ENCODE data around the gene NKX2-3.

Gene NKX2-3

DNA sequence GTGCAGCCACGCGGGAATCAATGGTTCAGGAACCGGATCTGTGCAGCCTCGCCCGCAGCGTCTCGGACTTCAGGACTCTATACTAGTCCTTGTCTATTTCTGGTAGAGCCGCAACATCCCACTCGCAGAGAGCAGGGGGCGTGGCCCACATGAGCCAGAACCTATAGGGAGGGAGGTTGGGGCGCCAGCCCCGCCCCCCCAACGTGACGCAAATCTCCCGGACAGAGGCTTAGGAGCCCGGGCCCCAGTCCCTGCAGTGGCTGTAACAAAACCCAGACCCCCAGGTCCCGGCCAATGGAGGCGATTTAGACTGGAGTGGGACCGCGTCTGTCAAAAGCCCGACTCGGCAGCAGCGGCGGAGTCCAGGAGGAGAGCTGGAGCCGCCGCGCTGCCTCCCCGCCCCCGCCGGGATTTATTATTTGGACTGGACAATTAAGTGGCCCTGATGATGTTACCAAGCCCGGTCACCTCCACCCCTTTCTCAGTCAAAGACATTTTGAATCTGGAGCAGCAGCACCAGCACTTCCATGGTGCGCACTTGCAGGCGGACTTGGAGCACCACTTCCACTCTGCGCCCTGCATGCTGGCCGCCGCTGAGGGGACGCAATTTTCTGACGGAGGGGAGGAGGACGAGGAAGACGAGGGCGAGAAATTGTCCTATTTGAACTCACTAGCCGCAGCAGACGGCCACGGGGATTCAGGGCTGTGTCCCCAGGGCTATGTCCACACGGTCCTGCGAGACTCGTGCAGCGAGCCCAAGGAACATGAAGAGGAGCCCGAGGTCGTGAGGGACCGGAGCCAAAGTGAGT, at the start of gene NKX2-3:
TSS of gene NKX2-3 (plus strand) at position 256 of the 809 bp plus-strand sequence. CDS start at position 446, 190 bp downstream.
- DNase-seq (ENCODE audit: low spot score) = no peak

DNA sequence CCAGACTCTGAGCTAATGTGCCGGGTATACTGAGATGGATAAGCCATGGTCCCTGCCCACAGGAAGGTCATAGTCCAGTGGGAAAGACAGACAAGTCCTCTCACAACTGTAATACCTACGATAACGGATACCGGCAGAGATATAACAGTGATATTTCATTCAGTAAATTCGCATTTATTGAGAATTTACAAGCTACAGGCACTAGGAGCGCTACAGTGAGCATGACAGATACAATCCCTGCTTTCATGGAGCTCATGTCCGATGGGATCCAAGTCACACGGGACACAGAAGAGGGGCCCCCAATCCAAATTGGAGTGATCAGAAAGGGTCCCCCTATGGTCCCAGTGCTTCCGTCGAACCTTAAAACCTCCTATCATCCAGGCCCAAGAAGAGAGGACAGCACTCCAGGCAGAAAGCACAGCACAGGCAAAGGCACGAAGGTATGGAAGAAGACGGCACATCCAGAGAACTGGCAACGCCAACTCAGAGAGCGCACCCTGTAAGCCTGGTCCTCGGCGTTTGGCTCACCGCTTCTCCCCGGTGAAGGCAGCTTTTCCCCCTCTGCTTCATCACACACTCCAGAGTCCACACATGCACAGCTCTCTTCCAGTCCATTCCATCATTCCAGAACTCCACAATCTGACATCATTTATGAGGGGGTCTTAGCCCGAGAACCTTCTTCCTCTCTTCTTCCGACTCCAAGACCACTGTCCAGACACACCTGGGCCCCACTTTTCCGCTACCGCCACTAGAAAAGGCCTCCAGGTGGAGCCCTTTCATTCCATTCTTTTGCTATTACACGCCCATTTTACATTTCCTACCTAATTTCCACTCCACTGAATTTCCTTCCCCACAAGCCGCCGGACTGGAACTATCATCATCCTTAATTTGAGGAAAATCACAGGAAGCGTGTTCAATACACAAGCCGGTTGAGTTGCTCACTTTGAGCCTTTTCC, 47.8 kb upstream of the NKX2-3 start:
- no peak for DNase-seq (ENCODE audit: low spot score)

DNA sequence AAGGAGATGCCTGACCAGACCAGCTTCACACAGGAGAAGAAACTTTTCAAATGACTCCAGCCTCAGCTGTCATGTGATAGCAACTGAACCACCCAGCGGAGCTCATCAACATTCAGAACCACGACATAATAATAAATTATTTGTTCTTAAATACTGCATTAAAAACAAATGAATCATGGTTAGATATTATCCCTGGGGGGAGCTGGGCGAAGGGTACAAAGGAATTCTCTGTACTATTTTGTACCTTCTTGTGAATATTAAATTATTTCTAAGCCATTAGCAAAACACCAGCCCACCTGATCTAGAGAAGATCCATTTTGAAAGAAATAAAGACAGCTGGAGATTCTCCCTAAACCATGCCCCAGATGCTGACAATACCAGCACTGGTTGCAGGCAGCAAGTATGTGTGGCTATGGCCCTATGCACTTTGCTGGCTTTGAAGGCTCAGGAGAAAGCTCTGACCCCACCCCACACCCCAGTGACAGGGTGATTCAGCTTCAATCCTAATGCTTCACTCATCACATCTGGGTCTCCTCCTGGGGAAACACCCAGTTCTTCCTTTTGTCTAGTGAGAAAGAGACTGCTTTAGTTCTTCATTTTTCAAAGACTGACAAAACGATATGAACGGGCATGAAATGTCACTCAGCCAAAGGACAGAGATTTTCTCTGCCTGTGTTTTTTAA, 45.5 kb upstream of the NKX2-3 start:
- DNase-seq (ENCODE audit: low spot score) = no peak

DNA sequence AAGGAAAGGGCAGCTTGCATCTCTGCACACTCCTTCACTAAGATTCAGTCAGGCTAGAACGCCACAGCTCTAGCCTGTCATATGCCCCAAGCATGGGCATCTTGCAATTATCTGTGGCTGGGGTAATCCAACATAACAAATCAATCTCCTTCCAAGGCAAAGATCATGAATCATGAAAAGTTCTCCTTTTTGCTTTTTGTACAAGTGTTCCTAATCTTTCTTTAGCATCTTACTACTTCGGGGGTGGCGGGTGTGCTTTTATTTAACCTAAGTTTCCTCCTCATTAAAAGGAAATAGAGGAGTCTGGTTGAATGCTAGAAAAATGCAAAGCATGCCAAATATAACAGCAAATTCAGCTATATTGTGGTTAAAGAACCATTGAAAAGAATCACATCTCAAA, 43.5 kb upstream of the NKX2-3 start:
- DNase-seq (ENCODE audit: low spot score) = no peak

DNA sequence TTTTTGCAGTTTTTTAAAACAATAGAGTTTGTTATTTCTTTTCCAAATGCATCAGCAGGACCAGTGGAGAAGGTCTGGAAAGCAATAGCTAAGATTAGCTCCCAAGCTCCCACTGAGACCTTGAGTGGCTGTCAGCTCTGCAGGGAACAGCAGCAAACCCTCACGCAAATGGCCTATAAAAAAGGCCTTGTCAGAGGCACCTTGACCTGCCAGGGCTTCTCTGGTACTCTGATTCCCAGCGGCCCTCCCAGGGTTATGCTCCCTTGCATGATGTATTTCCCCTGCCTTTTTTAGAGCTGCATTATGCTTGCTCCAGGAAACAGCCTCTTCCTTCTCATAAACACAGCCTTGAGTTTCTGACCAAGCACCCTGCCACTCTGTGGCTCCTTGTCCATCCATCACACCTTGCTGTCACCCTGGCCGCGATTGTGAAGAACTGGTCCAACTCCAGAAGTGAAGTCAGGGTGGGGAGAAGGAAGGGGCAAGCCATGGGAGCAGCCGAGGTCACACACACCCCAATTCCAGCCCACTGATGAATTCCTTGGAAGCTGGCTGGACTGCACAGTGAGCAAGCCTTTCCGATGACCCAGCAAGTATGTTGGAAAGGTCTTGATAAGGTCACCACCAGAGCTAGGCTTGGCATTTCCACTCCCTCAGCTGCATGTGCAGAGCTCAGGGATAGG, 35.3 kb upstream of the NKX2-3 start:
- no peak for DNase-seq (ENCODE audit: low spot score)

DNA sequence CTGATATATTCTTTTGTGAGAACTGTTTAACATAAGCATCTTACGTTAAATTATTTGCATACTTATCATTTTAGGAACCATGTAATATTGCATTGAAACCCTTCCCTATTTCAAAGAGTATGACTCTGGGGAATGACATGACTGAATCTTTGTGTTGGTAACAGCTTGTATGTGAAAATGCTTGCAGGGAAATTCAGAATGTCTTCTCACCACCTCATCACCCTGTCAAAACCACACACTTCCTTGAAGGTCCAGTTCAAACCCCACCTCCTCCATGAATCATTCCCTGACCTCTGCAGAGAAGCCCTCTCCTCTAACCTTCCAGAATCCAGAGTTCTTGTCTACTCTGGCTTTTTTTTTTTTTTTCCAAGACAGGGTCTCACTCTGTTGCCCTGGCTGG, 26.3 kb upstream of the NKX2-3 start:
- no peak for DNase-seq (ENCODE audit: low spot score)

DNA sequence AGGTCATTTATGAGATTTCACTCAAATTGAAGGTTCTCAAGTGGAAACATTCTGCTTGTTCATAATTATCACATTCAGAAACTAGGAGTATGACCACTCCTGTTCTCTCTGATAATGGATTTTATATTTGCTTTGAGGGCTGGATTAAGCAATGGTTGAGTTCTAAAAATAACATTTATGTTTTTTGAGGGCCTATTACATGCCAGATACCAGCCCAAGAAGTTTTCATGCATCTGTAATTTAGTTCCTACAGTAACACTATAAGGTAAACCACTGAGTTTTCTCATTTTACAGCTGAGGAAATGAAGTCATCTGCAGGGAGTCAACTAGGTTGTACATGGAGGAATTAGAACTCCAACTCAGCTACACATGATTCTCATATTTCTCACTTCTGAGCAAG, 25.5 kb upstream of the NKX2-3 start:
- no peak for DNase-seq (ENCODE audit: low spot score)

DNA sequence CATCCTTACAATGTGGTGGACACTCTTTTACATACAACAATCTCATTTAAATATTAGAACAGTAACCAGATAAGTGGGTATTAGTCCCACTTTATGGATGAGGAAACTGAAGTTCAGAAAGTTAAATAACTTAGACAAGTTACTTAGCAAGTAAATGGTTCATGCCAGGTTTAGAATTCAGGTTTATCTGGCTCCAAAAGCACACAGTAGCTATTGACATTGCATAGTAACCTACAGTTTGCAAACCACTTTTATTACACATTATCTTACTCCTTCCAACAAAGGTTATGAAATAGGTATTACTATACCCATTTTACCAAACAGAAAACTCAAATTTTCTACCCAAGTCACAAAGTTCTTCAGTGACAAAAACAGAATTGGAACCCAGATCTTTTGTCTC, 19.7 kb upstream of the NKX2-3 start:
- no peak for DNase-seq (ENCODE audit: low spot score)

DNA sequence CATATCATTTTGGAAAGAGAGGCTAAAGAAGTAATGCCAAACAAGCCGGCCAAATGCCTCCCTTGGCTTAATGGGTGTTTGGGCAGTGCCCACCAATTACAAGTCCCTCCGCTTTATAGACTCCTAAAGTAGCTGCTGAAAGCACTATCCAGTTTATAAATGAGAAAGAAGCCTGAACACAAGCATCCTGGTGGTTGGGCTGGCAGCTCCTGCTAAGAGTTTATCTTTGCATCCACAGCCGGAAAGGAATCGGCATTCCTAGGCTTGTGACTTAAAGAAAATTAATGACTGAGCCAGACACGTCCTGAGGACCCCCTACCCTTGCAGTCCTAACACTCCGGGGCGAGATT, 13.1 kb upstream of the NKX2-3 start:
- no peak for DNase-seq (ENCODE audit: low spot score)

DNA sequence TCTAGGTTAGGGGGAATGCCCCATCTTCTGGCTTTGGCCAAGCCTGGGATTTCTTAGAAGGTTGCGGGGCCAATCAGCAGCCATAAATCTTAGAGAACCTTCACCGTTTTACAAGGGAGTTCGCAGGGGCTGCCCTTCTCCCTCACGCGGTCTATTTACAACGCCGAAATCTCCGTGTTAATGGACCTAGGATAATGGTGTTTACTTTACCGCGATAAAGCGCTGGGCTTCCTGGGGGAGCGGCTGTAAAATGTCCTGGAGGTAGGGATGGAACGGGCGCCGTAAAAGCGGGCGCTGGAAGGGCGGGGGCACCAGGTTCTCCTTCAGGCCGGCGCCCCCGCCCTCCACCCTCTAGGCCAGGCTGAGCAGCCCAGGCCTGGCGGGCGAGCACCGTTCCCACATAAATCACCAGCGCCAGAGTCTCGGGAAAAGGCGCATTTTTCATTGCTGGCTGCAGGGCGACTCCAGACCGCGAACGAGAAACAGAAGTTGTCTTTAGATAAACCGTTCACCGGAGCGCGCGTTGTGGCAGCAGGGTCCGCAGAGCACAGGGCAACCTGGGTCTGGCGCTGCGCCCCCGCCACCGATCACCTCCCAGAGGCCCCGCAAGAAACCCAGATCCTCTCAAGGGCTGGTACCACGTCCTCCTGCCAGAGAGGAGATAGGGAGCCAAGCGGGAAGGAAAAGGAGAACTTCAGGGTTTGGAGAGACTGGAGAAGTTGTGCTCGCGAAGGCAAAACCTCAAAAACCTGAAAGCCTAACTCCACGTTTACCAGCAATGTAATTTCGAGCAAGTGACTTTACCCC, 12.5 kb upstream of the NKX2-3 start:
- DNase-seq (ENCODE audit: low spot score) = no peak

DNA sequence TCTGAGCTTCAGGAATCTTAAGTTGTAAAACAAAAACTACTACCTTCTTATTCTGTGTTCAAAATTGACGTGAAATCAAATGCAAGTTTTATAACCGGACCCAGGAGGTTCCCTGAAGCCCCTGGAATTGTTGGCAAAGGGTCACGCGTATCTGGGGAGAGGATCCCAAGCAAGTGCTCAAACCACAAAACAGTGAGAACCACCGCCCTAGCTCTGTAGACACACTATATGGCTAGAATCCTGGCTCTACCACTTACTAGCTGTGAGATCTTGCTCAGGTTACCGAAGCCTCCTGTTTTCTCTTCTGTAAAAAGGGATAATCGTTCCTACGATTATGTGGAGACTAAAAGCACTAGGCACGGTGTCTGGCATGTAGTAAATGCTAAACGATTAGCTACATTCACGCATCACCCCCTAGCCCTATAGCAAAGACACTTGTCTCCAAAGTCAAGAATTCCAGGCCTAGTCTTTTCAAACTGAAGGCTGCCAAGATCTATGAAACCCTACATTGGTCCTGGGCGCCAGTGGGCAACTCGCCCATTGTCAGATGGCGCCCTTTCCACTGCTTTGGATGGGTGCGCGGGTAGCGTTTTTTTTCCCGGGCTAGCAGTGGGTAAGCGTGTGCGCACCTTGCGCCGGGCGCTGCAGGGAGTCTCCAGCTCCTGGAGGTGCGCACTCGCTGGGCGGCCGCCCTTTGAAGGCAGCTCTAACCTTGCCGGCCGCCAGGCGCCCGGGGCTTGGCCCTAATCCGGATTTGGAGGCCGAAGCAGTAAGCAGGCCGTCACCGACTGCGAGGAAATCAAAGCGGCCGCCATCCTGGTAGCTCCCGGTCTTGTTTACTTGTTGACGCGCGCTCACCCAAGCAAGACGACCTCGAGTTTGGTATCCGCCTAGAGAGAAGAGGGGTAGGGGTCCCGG, 11.6 kb upstream of the NKX2-3 start:
- DNase-seq (ENCODE audit: low spot score) = no peak

DNA sequence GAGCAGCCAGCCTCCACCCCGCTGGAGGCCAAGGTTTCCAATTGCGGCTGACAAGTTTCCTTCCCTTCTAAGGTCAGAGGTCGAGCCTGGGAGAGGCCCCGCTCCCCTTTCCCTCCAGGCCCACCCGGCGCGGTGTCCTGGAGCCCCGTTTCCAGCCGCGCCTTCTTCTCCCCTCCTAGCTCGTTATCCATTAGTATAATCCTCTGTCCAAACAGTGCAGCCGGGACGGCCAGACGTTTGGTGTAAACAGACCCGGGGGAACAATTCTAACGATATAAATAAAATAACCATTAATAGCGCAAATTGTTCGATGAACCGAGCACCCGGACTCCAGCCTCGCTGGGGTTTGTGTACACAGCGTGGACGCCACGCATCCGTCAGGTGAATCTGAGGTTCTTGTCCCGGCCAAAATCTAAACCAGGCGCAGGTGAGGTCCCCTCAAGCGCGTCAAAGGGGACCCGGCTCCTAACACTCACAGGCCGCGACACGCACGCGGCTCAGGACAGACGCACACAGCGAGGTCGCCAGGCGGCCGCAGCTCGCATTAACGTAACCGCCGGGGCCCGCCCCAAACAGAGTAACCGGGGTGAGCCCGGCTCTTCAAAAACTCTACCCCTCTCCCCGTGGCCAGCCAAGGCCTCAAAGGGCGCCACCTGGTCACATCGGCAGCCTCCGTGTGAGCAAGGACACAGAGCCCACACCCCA, 10.8 kb upstream of the NKX2-3 start:
- DNase-seq (ENCODE audit: low spot score) = no peak

DNA sequence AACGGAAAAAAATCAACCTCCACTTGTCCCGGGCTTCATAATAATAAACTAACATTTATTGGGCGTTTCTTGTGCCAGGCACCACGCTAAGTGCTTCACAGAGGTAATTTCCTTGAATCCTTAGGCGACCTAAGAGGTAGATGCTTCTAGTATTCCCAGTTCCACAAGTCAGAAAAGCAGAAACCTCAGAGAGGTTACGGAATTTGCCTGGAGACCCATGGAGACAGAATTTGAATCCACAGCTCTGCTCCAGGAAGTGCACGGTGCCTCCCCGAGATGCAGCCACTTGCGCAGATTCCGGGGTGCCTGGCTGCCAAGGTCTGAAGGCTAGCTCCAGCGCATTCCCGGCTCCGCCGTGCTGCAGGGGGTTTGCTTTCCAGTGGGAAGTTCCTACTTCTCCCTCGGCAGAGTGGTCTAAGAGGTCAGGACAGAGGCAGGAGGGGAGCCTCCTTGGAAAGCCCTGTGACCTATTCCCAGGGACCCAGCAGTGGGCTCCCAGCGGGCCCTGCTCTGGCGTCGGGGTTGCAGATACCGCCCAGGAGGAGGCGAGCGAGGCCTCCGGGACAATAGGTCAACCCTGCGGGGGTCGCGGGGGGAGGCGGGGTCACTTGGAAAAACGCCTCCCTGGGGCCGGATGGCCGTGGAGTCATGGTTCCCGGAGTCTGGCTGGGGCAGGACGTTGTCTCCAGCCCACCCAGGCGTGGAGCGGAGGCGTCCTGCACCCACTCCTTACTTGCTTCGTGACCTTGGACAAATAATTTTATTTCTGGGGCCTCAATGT, 10.1 kb upstream of the NKX2-3 start:
- DNase-seq (ENCODE audit: low spot score) = no peak

DNA sequence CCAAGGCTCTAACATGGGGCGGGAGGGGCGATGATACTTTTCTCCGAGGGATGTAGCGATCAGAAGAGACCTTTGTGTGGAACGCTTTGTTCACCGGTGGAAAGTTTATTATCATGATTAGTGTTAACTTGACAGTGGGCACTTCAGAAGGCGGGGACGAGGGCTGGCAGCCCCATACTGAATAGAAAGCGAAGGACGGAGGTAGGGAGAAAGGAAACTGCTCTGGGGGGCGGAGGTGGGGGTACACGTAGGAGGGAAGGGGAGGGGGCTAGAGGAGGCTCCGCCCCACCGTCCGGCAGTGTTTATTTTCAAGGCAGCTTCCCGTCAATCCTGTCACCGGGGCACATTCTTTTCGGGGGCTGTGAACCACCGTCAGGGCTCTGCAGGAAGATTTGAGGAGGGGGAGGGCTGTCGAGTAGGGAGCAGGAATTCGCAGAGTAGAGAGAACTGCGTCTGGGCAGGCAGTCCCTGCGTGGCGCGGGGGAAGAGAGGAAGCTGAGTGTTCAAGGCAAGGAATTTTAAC, 9.4 kb upstream of the NKX2-3 start:
- no peak for DNase-seq (ENCODE audit: low spot score)

DNA sequence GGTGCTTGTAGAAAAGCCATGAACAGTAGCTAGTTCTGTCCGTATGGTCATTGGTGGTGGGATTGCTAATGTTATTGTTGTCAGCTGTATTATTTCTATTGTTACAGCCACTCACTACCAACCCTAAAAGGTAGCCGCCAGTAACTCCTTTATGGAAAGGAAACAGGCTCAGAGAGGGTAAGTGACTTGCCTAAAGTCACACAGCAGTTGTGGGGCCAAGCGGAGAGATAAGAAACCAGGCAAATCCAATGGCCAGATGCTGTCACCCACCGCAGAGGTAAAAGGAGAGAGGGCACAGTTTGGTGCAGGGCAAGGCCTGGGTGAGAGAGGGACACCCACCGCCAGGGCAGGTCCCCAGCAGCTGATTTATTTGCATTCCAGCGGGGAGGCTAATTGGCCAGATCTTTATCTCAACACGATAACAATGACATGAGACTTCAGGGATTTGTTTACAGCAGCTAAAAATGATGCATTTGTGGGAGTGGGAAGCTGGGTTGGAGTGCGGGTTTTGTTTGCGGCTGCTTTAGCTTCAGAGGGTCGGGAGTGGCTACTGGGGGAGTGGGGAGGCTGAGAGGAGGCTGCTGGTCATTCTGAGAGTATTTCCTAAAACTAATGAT, 8.6 kb upstream of the NKX2-3 start:
- DNase-seq (ENCODE audit: low spot score) = no peak

DNA sequence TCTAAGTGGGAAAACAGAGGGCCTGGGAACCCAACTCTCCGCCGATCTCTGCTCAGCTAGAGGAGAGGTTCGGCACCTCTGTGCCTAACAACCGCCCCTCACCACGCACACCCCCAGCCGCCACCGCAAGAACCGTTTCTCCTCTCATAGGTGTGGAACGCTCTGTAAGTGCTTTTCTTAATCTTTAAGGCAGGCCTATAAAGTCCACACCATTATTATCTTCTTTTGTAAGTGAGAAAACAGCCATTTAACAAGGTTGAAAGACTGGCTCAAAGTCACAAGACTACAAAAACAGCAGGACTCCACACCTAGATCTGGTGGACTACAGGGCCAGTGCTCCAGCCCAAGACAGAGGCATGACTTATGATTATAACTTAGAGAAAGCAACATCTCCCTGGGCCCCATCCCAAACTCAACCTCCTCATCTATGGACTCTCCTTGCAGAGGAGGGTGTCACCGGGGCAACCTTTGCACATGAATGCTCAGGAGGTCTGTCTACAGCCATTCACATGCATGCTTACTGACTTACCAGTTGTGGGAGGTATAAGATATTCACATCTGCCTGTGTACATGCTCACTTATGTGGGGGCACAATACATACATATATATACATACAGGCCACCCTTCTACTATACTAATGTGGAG, 7.9 kb upstream of the NKX2-3 start:
- DNase-seq (ENCODE audit: low spot score) = no peak

DNA sequence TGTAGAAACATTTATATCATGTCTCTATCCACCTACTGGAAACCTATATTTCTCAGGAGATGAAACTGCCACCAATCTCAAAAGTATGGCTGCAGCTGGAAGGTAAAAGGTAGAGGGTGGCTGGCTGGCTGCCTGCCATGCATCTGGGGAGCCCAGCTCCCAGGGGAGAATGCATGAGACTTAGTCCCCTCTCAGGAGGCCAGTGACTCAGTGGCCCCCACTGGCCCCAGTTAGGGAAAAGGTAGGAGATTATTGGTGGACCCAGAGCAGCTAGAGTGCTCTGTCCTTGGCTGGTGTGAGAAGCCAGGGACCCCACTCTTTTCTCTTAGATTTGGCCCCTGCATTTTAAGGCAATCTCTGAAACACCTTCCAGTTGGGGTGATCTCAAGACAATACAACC, 6.8 kb upstream of the NKX2-3 start:
- no peak for DNase-seq (ENCODE audit: low spot score)
